Endothelial cell of hepatic sinusoid (primary cell): ENCODE measurements around the gene DOCK9.
"Not testable (repeated sequence)": the region's sequence is repeated elsewhere in the genome, so short reads cannot be mapped to it uniquely, and the experiment has no call there.

Source experiments
- in situ Hi-C: cut with HindIII; loops from 2 replicates; pipeline ENCODE4 v1.10.0; 2017; ENCODE audit warnings: low sequenced_read_pairs

Gene DOCK9

DNA sequence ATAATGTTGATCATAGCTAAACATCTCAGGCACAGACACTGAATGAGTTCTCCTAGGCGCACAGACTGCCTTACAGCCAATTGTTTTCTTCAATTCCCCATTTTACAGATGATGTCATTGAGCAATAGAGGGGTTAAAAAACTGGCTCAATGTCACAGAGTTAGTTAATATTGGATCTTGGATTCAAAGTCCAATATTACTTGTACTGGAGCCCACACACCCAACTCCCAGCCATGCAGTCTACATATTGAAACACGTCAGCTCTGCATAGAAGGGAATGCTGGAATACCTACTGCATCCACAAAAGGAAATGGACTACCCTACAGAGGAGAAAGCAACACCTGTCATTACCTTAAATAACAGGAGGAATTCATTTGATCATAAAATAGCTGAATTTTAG, 149.2 kb downstream of the DOCK9 start:
- in situ Hi-C loops, result no loop called here

DNA sequence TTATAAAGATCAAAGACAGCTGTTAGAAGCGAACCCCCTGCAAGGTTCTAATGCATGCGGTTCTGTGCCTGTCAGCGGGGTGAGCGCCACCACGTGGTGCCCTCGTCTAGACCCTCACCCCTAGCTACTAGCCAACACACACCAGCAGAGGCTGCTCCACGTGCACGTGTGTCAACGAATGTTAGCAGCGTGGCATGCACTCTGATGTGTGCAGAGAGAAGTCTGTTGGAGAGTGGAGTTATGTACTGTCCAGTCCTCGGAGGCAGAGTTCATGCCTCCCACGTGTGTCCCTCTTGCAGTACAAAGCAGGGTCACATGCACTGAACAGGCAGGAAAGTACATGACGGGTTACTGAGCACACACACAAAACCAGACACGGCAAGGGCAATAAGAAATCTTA, 150.4 kb downstream of the DOCK9 start:
- in situ Hi-C loops, result no loop called here

- in situ Hi-C loops, result no loop called here
Measured at GRCh38 chr13:98826146-98826545, 151.7 kb downstream of the DOCK9 start.

DNA sequence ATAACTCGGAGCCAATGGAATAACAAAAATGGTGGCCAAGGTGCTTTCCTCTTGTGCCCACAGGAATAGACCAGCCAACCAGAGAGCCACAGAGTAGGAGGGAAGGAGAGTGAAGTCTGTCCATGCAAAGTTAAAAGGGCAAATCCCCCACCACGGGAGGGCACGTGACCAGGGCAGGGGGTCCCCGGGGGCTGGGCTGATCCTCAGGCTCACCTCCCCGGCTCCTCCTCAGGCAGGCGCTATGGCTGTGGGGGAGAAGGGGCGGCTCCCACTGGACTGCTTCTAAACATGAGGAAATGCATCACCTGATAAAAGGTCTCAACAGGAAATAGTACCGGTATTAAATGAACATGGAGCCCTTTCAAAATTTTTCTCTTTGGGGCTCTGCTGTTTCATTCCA, 152.2 kb downstream of the DOCK9 start:
- in situ Hi-C loops, result no loop called here

DNA sequence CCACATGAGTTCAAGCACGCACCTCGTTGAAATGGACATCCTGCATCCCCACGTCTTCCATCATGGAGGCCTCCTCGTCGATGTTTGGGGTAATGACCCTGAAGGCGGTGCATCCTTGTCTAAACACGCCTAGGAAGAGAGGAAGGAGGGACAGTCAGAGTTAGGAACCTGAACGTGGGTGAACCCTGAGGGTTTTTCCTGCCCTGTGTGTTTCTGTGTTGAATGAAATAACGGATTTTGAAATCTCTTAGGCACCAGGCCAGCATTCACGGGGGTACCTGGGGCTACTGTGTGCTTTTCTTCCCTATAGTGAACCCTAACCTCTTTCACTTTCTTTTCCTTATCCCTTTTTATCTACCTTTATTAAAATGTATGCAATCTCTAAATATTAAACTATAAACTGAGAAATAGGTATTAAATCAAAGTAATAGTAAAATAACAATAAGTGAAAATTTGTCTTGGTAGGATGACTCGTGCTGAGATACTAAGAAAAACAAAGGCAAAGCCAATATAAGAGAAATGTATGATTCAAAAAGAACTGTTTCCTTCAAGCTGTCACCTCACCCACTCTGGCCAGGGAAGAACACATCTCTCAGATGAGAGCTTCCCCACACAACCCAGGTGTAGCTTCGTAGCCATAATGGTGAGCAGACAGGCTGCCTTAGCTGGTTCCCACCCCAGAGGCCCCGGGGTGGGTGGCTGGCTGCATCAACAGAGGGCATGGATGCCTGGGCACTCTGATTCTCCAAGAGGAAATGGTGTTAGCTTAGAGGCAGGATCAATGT, 153.3 kb downstream of the DOCK9 start:
- in situ Hi-C loops, result loop anchor here (5.0 kb wide), 1 partner anchor 107 kb away; no protein-coding TSS in a partner anchor

DNA sequence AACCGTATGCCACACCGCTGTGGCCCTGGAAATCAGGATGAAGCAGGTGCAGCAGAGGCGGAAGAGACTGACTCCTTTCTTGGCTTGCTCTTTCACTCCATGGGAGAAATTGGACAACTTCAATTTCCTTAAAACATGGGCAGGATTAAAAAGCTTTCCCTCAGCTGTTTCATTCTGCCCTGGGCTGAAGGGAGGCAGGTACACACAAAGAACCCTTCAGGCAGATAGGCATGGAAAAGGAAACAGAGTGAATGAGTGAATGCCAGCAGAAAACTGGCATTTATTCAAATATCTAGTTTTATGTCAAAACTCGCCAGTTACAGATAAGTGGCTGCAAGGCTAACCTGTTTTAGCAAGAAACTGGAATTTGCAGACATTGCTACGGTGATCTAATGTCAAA, 154.4 kb downstream of the DOCK9 start:
- in situ Hi-C loops, result loop anchor here (5.0 kb wide), 1 partner anchor 106 kb away; no protein-coding TSS in a partner anchor

DNA sequence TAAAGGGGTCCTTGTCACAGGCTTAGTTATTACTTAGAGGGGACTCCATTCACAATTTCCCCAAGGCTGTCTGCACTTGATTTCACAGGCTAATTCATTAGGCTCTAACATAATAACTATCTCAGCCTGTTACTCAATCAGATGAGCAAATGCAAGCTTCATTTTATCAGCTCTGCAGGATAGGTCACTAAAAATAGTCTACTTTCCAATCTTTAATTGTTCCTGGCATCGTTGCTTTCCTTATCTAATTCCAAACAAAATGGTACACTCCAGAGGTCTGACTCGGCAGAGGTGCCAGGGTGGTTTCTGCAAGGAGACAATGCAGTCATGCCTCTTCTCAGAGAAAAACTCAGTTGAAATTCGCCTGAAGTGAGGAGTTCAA, 155.6 kb downstream of the DOCK9 start:
- in situ Hi-C loops, result loop anchor here (5.0 kb wide), 1 partner anchor 105 kb away; no protein-coding TSS in a partner anchor

DNA sequence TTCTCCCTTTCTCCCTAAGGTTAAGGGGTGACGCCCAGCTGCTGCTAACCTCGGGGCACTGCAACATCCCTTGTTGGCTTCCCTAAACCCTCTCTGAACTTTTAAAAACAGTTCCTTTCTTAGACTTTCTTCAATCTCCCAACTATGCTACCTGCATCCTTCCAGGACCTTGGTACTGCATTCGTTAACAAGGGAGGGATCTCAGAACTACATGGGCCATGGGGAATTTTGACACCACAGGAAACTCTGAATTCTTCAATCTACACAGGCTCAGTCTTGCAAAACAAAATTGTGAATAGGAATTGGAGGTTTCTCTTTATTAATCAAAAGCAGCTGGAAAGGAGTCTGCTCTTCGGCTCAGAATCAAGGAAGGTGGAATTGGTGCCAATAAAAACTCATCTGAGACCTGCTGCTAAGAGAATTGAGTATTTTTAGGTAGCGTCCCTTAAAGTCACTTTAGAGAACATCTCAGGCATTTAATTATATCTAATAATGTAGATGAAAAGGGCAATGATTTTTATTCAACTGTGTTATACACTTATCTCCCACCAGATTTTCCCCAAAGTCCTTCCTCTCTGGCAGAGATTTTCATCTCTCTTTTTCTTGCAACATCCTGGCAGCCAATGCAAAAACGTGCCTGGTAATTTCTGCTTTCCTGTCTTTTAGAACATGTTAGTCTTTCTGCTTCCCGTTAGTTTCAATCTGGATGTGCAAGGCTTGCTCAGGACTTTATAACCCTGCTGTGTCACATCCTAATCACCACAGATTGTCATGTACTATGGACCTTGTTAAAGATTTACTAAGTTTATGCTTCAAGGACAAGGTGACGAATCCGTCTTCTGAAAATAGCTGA, 156.3 kb downstream of the DOCK9 start:
- in situ Hi-C loops, result loop anchor here (5.0 kb wide), 1 partner anchor 104 kb away; no protein-coding TSS in a partner anchor

- in situ Hi-C loops, result loop anchor here (5.0 kb wide), 1 partner anchor 104 kb away; no protein-coding TSS in a partner anchor
Measured at GRCh38 chr13:98820744-98821371, 157.0 kb downstream of the DOCK9 start.

GRCh38 chr13:98820300-98820699, 157.6 kb downstream of the DOCK9 start:
- in situ Hi-C loops, result loop anchor here (5.0 kb wide), 1 partner anchor 103 kb away; no protein-coding TSS in a partner anchor

DNA sequence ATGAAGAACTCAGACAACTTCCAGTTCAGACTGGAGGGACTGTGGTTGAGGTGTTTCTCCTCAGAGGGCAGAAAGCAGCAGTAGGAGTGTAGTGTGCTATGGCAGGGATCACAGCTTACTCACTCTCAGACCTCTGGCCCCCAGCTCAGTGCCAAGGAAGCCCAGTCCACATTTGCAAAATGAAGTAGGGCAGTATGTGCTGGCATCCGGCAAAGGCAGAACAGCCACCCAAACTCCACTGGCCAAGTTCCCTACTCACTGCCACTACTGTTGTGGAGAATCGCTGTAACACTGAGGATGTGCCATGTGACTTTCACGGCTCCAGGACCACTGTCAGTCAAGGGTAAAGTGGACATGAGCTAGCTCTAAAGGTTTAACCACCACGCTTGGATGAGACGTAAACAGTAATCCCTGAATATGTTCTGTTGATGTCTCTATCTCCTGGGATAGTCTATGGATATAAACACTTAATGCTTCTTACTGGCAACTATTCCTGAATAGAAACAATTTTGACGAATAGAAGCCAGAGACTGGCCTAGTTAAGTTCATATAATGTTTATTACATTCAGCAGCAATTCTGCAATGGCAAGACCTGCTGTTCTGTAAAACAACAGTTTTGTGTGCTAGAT, 158.4 kb downstream of the DOCK9 start:
- in situ Hi-C loops, result loop anchor here (5.0 kb wide), 1 partner anchor 102 kb away; no protein-coding TSS in a partner anchor

- in situ Hi-C loops, result no loop called here
Measured at GRCh38 chr13:98816406-98816805, 161.5 kb downstream of the DOCK9 start.

DNA sequence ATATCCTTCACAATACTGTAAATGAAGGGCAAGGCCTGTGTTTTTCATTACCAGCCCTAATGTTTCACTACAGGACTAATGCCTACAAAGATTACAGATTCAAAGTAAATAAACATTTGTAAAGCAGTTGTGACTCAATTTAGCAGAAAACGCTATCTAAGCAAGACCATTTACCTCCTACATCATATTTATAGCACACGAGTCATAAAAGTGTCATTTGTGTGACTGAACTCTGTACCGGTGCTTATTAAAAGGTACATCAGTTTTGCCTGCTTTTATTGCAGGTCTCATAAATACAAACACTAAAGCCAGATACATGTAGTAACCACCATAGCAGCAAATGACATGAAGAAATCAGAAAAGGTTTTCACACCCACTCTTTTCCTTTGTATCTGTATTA, 163.9 kb downstream of the DOCK9 start:
- in situ Hi-C loops, result no loop called here

DNA sequence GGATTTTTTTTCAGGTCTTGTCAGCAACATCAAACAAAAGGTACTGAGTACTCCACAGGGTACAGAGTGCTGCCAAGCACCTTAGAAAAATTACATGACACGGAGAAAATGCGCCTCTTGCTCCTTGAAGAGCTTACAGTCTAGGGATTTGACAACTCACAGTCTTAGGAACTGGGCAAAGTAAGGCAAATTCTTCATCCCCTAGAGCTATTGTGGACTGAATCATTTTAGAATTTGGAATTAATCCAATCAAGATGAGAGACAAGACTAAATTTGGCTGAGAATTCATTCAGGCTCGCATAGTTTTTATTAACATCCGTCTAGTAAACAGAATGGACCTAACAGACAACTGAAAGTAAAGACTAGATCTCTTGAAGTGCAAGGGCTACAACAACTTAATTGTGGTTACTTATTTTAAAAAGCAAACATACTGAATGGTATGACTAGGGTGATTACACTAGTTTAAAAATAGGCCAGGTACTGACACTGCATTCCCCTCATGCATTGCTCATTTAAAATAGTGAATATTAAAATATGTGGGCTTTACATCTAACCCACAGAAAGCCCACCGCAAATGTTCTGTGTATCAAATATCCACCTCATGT, 165.6 kb downstream of the DOCK9 start:
- in situ Hi-C loops, result not testable (repeated sequence)

GRCh38 chr13:98810746-98811145, 167.1 kb downstream of the DOCK9 start:
- in situ Hi-C loops, result no loop called here

DNA sequence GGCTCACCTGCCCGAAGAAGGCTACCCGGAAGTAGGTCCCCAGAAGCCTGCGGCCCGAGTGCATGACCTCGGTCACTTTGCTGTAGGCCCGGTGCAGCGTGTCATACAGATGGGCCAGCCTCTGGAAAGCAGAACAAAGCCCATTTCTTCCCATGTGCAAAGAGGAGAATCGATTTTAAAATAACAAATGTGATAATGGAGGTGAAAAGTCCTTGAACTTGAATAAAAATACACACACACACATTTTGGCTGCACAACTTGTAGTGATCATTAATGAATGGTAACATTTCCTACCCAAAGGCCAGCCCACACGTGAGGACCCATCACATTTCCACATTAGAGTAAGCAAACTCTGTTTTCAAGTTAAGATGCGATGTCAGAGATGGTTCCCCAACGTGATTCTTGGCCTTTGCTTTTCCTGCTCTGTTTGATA, 168.5 kb downstream of the DOCK9 start:
- in situ Hi-C loops, result no loop called here

- in situ Hi-C loops, result no loop called here
Measured at GRCh38 chr13:98807774-98808173, 170.1 kb downstream of the DOCK9 start.

DNA sequence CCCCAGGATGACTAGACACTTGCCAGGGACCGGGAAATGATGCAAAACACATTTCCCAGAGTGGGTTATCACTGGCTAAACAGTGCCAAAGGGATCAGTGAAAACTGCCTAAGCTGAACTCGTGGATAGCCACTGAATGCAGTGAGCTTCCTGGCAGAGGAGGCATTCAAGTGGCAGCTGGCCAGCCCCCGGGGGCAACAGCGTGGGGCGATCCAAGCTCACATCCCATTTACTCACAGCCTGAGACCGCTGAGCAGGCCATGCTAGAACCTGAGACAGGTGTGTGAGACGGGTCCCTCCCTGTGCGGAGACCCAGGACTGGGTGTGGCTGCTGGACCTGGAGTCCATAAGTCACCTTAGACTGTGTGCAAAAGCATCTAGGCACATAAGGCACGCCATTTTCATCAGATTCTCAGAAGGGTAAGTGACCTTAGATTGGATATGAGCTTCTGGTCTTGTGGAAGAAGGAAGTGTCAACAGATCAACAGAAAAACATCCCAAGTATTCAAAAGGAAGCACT, 173.5 kb downstream of the DOCK9 start:
- in situ Hi-C loops, result no loop called here

- in situ Hi-C loops, result no loop called here
Measured at GRCh38 chr13:98803921-98804320, 173.9 kb downstream of the DOCK9 start.

DNA sequence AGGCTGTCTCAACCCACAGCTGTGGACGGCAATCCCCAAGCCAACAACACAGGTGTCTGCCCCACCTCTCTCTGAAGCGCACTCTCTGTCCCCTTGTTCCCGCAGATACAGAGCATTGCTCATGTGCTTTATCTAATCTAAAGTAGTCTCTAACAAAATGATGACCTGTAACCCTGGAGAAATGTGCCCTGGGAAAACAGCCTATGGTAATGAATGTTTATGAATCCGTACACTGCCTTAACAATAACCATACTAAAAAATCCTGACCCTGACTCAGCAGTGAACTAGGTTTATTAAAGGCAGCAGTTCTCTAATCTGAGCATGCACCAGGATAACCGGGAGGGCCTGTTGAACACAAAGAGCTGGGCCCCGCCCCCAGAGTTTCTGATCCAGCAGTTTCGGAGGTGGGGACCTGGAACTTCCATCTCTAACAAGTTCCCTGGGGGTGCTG, 174.7 kb downstream of the DOCK9 start:
- in situ Hi-C loops, result no loop called here
